Measurements from ENCODE around the gene GPR27. TPM values are rescaled to one million over a fixed set of nuclear protein-coding genes. Genes with fewer than 3 reads are reported as not detected.

The GPR27 gene
- total and polyA plus RNA-seq, 4 donors = 0.09 to 0.65 (median 0.17) TPM; not detected in 1

DNA sequence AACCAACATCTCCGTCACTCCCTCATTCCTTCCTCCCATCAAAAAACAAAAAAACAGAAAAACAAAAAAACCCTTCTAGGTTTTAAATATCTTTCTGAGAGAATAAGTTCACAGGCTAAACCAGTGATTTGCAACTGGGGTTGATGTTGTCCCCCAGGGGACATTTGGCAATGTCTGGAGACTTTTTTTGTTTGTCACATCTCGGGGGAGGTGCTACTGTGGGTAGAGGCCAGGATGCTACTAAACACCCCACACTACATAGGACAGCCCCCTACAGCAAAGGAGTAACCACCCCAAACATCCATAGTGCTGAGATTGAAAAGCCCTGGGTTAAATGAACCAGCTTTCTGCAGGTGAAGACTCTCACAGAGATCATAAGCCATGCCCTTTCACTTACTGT, 48.3 kb downstream of the GPR27 start:
- TF ChIP-seq GABPA (IDR thresholded peaks at IDR 0.05 in 1 of 2, conservative IDR thresholded peaks at IDR 0.05 in 1 of 2) (no peak), ZBTB33 (IDR thresholded peaks at IDR 0.05) (no peak), YY1 (IDR thresholded peaks at IDR 0.05) (no peak), FOXA2 (IDR thresholded peaks at IDR 0.05) (no peak), SP1 (IDR thresholded peaks at IDR 0.05) (no peak), HNF4G (IDR thresholded peaks at IDR 0.05) (no peak), JUND (IDR thresholded peaks at IDR 0.05) (no peak), HNF4A (conservative IDR thresholded peaks at IDR 0.05) (no peak), NR2F2 (IDR thresholded peaks at IDR 0.05) (no peak), RXRA (IDR thresholded peaks at IDR 0.05) (no peak), TAF1 (conservative IDR thresholded peaks at IDR 0.05) (no peak), EGR1 (IDR thresholded peaks at IDR 0.05; ENCODE audit: low read depth in 2 of 2) (no peak), FOXA1 (IDR thresholded peaks at IDR 0.05) (no peak), ATF3 (IDR thresholded peaks at IDR 0.05) (no peak), MAX (IDR thresholded peaks at IDR 0.05) (no peak), RAD21 (IDR thresholded peaks at IDR 0.05) (no peak)
- TF ChIP-seq, protein P1, sequence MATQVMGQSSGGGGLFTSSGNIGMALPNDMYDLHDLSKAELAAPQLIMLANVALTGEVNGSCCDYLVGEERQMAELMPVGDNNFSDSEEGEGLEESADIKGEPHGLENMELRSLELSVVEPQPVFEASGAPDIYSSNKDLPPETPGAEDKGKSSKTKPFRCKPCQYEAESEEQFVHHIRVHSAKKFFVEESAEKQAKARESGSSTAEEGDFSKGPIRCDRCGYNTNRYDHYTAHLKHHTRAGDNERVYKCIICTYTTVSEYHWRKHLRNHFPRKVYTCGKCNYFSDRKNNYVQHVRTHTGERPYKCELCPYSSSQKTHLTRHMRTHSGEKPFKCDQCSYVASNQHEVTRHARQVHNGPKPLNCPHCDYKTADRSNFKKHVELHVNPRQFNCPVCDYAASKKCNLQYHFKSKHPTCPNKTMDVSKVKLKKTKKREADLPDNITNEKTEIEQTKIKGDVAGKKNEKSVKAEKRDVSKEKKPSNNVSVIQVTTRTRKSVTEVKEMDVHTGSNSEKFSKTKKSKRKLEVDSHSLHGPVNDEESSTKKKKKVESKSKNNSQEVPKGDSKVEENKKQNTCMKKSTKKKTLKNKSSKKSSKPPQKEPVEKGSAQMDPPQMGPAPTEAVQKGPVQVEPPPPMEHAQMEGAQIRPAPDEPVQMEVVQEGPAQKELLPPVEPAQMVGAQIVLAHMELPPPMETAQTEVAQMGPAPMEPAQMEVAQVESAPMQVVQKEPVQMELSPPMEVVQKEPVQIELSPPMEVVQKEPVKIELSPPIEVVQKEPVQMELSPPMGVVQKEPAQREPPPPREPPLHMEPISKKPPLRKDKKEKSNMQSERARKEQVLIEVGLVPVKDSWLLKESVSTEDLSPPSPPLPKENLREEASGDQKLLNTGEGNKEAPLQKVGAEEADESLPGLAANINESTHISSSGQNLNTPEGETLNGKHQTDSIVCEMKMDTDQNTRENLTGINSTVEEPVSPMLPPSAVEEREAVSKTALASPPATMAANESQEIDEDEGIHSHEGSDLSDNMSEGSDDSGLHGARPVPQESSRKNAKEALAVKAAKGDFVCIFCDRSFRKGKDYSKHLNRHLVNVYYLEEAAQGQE (IDR thresholded peaks at IDR 0.05) = no peak
- TF ChIP-seq, protein P2, sequence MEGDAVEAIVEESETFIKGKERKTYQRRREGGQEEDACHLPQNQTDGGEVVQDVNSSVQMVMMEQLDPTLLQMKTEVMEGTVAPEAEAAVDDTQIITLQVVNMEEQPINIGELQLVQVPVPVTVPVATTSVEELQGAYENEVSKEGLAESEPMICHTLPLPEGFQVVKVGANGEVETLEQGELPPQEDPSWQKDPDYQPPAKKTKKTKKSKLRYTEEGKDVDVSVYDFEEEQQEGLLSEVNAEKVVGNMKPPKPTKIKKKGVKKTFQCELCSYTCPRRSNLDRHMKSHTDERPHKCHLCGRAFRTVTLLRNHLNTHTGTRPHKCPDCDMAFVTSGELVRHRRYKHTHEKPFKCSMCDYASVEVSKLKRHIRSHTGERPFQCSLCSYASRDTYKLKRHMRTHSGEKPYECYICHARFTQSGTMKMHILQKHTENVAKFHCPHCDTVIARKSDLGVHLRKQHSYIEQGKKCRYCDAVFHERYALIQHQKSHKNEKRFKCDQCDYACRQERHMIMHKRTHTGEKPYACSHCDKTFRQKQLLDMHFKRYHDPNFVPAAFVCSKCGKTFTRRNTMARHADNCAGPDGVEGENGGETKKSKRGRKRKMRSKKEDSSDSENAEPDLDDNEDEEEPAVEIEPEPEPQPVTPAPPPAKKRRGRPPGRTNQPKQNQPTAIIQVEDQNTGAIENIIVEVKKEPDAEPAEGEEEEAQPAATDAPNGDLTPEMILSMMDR (IDR thresholded peaks at IDR 0.05; ENCODE audit: low read depth, low read length, missing input control) = no peak
- 88% methylated on average over 2 of the region's 2 CpGs for WGBS
- no peak overlapping the region for H3K4me3 ChIP-seq (ENCODE audit: low read depth in 1 of 3, low read length in 3 of 3)
- no peaks in the 10 kb centered on the region for H3K9me3 ChIP-seq (ENCODE audit: control insufficient read depth in 4 of 4, low read length in 3 of 4)
- H3K9ac ChIP-seq (ENCODE audit: low read depth in 1 of 2, low read length in 2 of 2) = no peak overlapping the region
- peaks cover 0 to 13% (median under 1%) of the 10 kb centered on the region in 4 donors for H3K27me3 ChIP-seq (ENCODE audit: control insufficient read depth in 4 of 4, insufficient read depth in 4 of 4, low read length in 3 of 4)
- DNase-seq (ENCODE audit: low spot score) = no peak
- no peaks in the 10 kb centered on the region for H3K4me1 ChIP-seq (ENCODE audit: control insufficient read depth in 4 of 4, insufficient read depth in 4 of 4, low read length in 3 of 4)
- H3K36me3 ChIP-seq (ENCODE audit: control insufficient read depth in 4 of 4, insufficient read depth in 3 of 4, low read depth in 1 of 4, low read length in 3 of 4) = no peaks in the 10 kb centered on the region
- H3K27ac ChIP-seq (ENCODE audit: low read depth in 1 of 2, low read length in 2 of 2) = no peak overlapping the region

Measured in liver (tissue), 9 donors.